Caco-2 (cell line): Measurements from ENCODE around the gene STAB1. TPM values are rescaled to one million over a fixed set of nuclear protein-coding genes. Genes with fewer than 3 reads are reported as not detected.

Experiments used
- BruUV-seq: library from RNA; stranded (reverse); fragments of 400-500 nt; replicated peaks from 2 replicates; lab custom pipeline; 2021; lab: Mats Ljungman, UMichigan
- CTCF ChIA-PET: fragments of 300-600 bp; sonication (Branson Sonifier 250); formaldehyde crosslinking; loops from one replicate; lab custom pipeline; 2022; ENCODE audit warnings: antibody characterized with exemption; lab: Charles Lee
- POLR2A ChIA-PET: fragments of 300-600 bp; sonication (Branson Sonifier 250); formaldehyde crosslinking; loops from one replicate; lab custom pipeline; 2022; ENCODE audit warnings: antibody characterized with exemption; lab: Charles Lee
- DNase-seq, 2 experiments: peaks; one replicate each; pipeline versions ENCODE4 v3.0.0 to v3.0.0-alpha.2; 2020 to 2022
- H3K27me3 ChIP-seq: replicated peaks from 2 replicates; pipeline ENCODE4 v1.6.0; 2011; ENCODE audit warnings: low read length; ENCODE audit not compliant: control insufficient read depth, insufficient read depth
- H3K36me3 ChIP-seq: 2 replicates; pipeline ENCODE4 v1.5.1; 2011; ENCODE audit warnings: low read length; ENCODE audit not compliant: control insufficient read depth, insufficient read depth
- H3K4me1 ChIP-seq: fragments of 250-450 bp; sonication (Bioruptor Pico); 2 replicates; pipeline ENCODE4 v1.5.1; 2020; ENCODE audit warnings: mild to moderate bottlenecking
- H3K4me3 ChIP-seq: 2 replicates; pipeline ENCODE4 v1.5.1; 2011; ENCODE audit warnings: low read depth, mild to moderate bottlenecking, control low read depth, low read length
- H3K9me3 ChIP-seq: fragments of 250-450 bp; sonication (Bioruptor Pico); 2 replicates; pipeline ENCODE4 v1.5.1; 2020; ENCODE audit warnings: mild to moderate bottlenecking, moderate library complexity
- H3K27ac Mint-ChIP-seq: one replicate; pipeline ENCODE4 v1.8.0; 2022; ENCODE audit warnings: mixed read lengths; ENCODE audit not compliant: unreplicated experiment
- H3K27me3 Mint-ChIP-seq: one replicate; pipeline ENCODE4 v1.8.0; 2022; ENCODE audit warnings: mixed read lengths; ENCODE audit not compliant: insufficient read depth, unreplicated experiment
- H3K36me3 Mint-ChIP-seq: one replicate; pipeline ENCODE4 v1.8.0; 2022; ENCODE audit warnings: mild to moderate bottlenecking, mixed read lengths; ENCODE audit not compliant: insufficient read depth, unreplicated experiment
- H3K4me1 Mint-ChIP-seq: one replicate; pipeline ENCODE4 v1.8.0; 2022; ENCODE audit warnings: low read depth, mixed read lengths; ENCODE audit not compliant: unreplicated experiment
- H3K4me3 Mint-ChIP-seq: one replicate; pipeline ENCODE4 v1.8.0; 2022; ENCODE audit warnings: mild to moderate bottlenecking, moderate library complexity, mixed read lengths; ENCODE audit not compliant: unreplicated experiment
- H3K9me3 Mint-ChIP-seq: one replicate; pipeline ENCODE4 v1.8.0; 2022; ENCODE audit warnings: mixed read lengths; ENCODE audit not compliant: unreplicated experiment
- CTCF ChIP-seq, 2 experiments: fragments of 200-600 bp in 1 of 2; IDR thresholded peaks; 1 replicate in 1 of 2; 2 replicates in 1 of 2; pipeline versions ENCODE4 v1.5.1 to v1.8.0; 2011 to 2022; ENCODE audit warnings: antibody characterized with exemption in 1 of 2, control low read depth in 1 of 2, inconsistent platforms in 1 of 2, low read depth in 1 of 2, low read length in 1 of 2, mild to moderate bottlenecking in 1 of 2, moderate library complexity in 1 of 2; ENCODE audit not compliant: insufficient read depth in 1 of 2, severe bottlenecking in 1 of 2, unreplicated experiment in 1 of 2
- intact Hi-C: fragments of 100-400 bp; cut with micrococcal nuclease; formaldehyde crosslinking; loops from one replicate; pipeline ENCODE4 v1.10.0; 2022; ENCODE audit not compliant: unreplicated experiment
- total RNA-seq: library from RNA; stranded (reverse); gene quantifications from 2 replicates; pipeline ENCODE4 v1.2.3, GENCODE V29; 2022

Gene STAB1
- total RNA-seq, 1 experiment from 2014 or later: 0.39 TPM

GRCh38 chr3:52490939-52491526 is 4.1 kb upstream of the STAB1 start:
- Mint-ChIP-seq H3K4me1 (no peaks in the 10 kb centered on the region), H3K27me3 (no peaks in the 10 kb centered on the region), H3K36me3 (peaks cover 22% of the 10 kb centered on the region), H3K9me3 (no peaks in the 10 kb centered on the region), H3K27ac (no peak overlapping the region), H3K4me3 (no peak overlapping the region)
- 0 out of 2 replicates have a peak, but pooled peaks cover 1% of the 10 kb centered on the region for H3K36me3 ChIP-seq
- H3K4me1 ChIP-seq: no peaks in the 10 kb centered on the region
- CTCF ChIA-PET: interaction anchor here (0.9 kb wide), 1 partner anchor 34 kb away, joined by 3 read pairs; no protein-coding TSS in a partner anchor
- POLR2A ChIA-PET: no interaction called here
- H3K4me3 ChIP-seq: no peak overlapping the region
- TF ChIP-seq CTCF (IDR thresholded peaks at IDR 0.05; ENCODE audit: insufficient read depth in 1 of 2, low read depth in 1 of 2, low read length in 1 of 2, severe bottlenecking in 1 of 2, unreplicated experiment in 1 of 2): no peak
- no peak for DNase-seq
- no peaks in the 10 kb centered on the region for H3K27me3 ChIP-seq
- intact Hi-C loops: no loop called here
- no peaks in the 10 kb centered on the region for H3K9me3 ChIP-seq
- no TSS peak for BruUV-seq

GRCh38 chr3:52492059-52492458 is 3.1 kb upstream of the STAB1 start:
- DNase-seq: no peak
- Histone ChIP-seq H3K9me3 (no peaks in the 10 kb centered on the region), H3K4me3 (no peak overlapping the region), H3K4me1 (no peaks in the 10 kb centered on the region), H3K36me3 (0 out of 2 replicates have a peak, but pooled peaks cover 1% of the 10 kb centered on the region), H3K27me3 (no peaks in the 10 kb centered on the region)
- Mint-ChIP-seq H3K4me1 (no peaks in the 10 kb centered on the region), H3K27me3 (no peaks in the 10 kb centered on the region), H3K27ac (no peak overlapping the region), H3K9me3 (no peaks in the 10 kb centered on the region), H3K36me3 (peaks cover 22% of the 10 kb centered on the region), H3K4me3 (no peak overlapping the region)
- ChIA-PET POLR2A (no interaction called here), CTCF (no interaction called here)
- no TSS peak for BruUV-seq
- intact Hi-C loops: no loop called here
- no peak for TF ChIP-seq CTCF (IDR thresholded peaks at IDR 0.05; ENCODE audit: insufficient read depth in 1 of 2, low read depth in 1 of 2, low read length in 1 of 2, severe bottlenecking in 1 of 2, unreplicated experiment in 1 of 2)

- Mint-ChIP-seq H3K27ac (no peak overlapping the region), H3K9me3 (no peaks in the 10 kb centered on the region), H3K4me3 (no peak overlapping the region), H3K4me1 (no peaks in the 10 kb centered on the region), H3K36me3 (peaks cover 12% of the 10 kb centered on the region), H3K27me3 (no peaks in the 10 kb centered on the region)
- ChIA-PET POLR2A (no interaction called here), CTCF (no interaction called here)
- peak in 1 of 2 experiments; percentile 21 for DNase-seq
- no peak for TF ChIP-seq CTCF (IDR thresholded peaks at IDR 0.05; ENCODE audit: insufficient read depth in 1 of 2, low read depth in 1 of 2, low read length in 1 of 2, severe bottlenecking in 1 of 2, unreplicated experiment in 1 of 2)
- Histone ChIP-seq H3K4me3 (no peak overlapping the region), H3K36me3 (0 out of 2 replicates have a peak, but pooled peaks cover 1% of the 10 kb centered on the region), H3K27me3 (no peaks in the 10 kb centered on the region), H3K9me3 (no peaks in the 10 kb centered on the region), H3K4me1 (no peaks in the 10 kb centered on the region)
- intact Hi-C loops: no loop called here
- no TSS peak for BruUV-seq
Observed at GRCh38 chr3:52493232-52494017, 1.7 kb upstream of the STAB1 start.
